ENCODE results near the gene FAM9B. TPM values are rescaled to one million over a fixed set of nuclear protein-coding genes. Genes with fewer than 3 reads are reported as not detected.

The FAM9B gene
- total RNA-seq: not detected

GRCh38 chrX:9033989-9034388 is at the start of gene FAM9B:
FAM9B (minus strand) TSS chrX:9034127; CDS start chrX:9032986, 1,141 bp downstream.
- no peaks in the 10 kb centered on the region for H3K9me3 Mint-ChIP-seq
- H3K27ac Mint-ChIP-seq: no peak within 1 kb of the TSS
- H3K36me3 Mint-ChIP-seq: no peaks in the 10 kb centered on the region
- ATAC-seq (no peak), DNase-seq (ENCODE audit: low spot score in 2 of 2) (no peak)

GRCh38 chrX:9081271-9081670 is 47.3 kb upstream of the FAM9B start:
- H3K9me3 Mint-ChIP-seq: peaks cover 4 to 8% of the 10 kb centered on the region in 2 donors
- no peak overlapping the region for H3K27ac Mint-ChIP-seq
- DNase-seq (ENCODE audit: low spot score in 2 of 2): no peak
- no peaks in the 10 kb centered on the region for H3K36me3 Mint-ChIP-seq
- no peak for ATAC-seq

DNA sequence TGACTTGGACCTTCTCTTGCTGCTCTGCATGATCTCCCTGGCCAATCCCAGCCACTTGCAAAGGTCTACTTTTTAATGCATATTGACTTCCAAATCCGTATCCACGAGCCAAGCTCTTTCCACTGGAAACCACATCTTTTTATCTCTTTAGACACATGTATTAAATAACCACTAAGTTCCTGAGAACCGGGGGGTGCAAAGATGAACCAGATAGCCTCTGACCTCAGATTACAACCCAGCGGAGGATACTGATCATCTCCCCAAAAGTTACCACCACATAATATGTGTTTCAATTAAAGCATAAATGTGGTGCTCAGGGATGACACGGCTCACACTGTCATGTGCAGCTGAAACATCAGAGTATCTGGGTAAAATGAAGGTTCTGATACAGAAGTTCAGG is 40.4 kb upstream of the FAM9B start:
- no peak for DNase-seq (ENCODE audit: low spot score in 2 of 2)
- Mint-ChIP-seq H3K9me3 (peaks cover 0 to 1% of the 10 kb centered on the region in 2 donors), H3K36me3 (no peaks in the 10 kb centered on the region), H3K27ac (no peak overlapping the region)
- ATAC-seq: no peak

GRCh38 chrX:9072281-9072680 is 38.4 kb upstream of the FAM9B start:
- DNase-seq (ENCODE audit: low spot score in 2 of 2) (no peak), ATAC-seq (no peak)
- H3K27ac Mint-ChIP-seq: peak overlapping the region in 1 of 2 donors; percentile 39
- H3K9me3 Mint-ChIP-seq: no peaks in the 10 kb centered on the region
- H3K36me3 Mint-ChIP-seq: no peaks in the 10 kb centered on the region

DNA sequence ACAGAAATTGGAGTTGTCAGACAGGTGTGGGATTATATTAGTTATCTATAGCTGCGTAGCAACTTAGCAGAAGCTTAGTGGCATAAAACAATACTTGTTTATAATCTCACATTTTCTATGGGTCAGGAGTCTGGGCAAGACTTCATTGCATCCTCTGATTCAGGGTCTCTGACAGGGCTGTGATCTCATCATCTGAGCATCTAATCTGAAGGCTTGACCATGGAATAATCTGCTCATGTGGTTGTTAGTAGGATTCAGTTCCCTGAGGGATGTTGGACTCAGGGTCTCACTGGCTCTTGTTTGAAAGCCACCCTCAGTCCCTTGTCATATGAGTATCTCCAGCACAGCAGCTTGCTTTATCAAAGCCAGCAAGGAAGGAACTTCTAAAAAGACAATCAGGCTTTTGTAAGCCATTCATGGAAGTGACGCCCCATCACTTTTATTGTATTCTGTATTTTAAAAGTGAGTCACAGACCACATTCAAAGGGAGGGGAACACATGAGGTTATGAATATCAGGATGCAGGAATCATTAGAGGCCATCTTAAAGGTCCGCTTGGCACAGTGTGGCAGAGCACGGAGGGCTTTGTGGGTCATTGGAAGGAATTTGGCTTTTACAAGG is 37.2 kb upstream of the FAM9B start:
- H3K9me3 Mint-ChIP-seq: no peaks in the 10 kb centered on the region
- no peak overlapping the region for H3K27ac Mint-ChIP-seq

GRCh38 chrX:9069573-9069972 is 35.6 kb upstream of the FAM9B start:
- ATAC-seq: no peak
- no peak for DNase-seq (ENCODE audit: low spot score in 2 of 2)
- H3K27ac Mint-ChIP-seq: no peak overlapping the region

More for the DNA sequence above, 37.2 kb upstream of the FAM9B start:
- H3K36me3 Mint-ChIP-seq: no peaks in the 10 kb centered on the region
- ATAC-seq: no peak
- no peak for DNase-seq (ENCODE audit: low spot score in 2 of 2)

DNA sequence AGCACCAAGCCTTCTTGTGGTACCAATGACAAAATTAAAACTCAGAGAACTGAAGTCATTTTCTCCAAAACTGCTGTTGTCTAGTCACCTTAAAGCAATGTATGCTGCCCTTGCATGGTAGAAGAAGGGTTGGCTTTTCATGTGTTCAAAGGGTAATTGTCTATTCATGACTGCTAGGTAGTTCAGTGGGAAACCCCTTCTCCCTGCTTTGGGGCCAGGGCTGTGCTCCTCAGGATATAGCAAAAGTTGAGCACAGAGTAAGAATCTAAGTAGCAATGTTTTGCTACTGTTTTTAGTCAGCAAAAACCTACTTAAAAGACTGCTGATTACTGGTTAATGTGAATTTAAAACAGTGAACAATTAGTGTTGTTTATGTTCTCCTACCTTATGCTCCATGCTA is 30.8 kb upstream of the FAM9B start:
- H3K9me3 Mint-ChIP-seq: peaks cover 2 to 5% of the 10 kb centered on the region in 2 donors
- ATAC-seq: peak in 1 of 2 donors; percentile 76
- DNase-seq (ENCODE audit: low spot score in 2 of 2): no peak
- H3K27ac Mint-ChIP-seq: no peak overlapping the region
- no peaks in the 10 kb centered on the region for H3K36me3 Mint-ChIP-seq

More at GRCh38 chrX:9069573-9069972, 35.6 kb upstream of the FAM9B start:
- H3K9me3 Mint-ChIP-seq: peaks cover 0 to 5% of the 10 kb centered on the region in 2 donors
- H3K36me3 Mint-ChIP-seq: no peaks in the 10 kb centered on the region

DNA sequence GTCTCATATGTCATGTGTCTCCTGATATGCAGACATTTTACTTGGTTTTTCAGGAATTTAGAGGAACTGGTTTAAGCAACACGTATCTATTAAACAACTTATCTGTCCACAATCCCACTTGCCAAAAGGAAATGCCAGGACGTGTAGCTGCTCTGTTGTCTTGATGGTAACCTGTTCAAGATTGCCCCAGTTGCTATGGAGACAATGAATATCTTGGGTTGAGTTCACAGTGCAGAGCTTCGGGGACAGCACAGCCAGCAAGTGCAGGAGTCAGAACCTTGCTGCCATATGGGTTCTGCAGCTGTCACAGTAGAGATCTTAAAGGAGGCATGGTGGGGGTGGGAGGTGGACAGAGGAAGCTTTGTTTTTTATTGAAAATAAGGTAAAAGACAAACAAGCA is 28.7 kb upstream of the FAM9B start:
- DNase-seq (ENCODE audit: low spot score in 2 of 2) (no peak), ATAC-seq (no peak)
- Mint-ChIP-seq H3K36me3 (no peaks in the 10 kb centered on the region), H3K27ac (no peak overlapping the region), H3K9me3 (peaks cover 2 to 5% of the 10 kb centered on the region in 2 donors)

DNA sequence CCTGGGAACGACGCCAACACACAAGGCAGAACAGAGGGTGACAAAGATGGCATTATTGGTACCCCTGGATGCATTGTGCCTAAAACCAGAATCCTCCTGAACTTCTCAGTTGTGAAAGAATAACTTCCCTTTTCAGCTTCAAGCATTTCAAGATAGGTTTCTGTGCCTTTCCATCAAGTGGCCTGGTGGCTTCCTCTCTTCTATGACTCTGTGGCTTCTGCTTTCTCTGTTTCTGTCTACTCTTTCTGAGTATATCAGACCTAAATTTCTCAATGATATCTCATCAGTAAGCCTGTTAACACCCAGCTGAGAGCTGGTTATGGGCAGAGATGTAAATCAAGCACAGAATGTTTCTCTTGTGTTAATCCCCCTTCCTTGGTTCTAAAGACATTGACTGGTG is 21.4 kb upstream of the FAM9B start:
- DNase-seq (ENCODE audit: low spot score in 2 of 2): no peak
- no peak overlapping the region for H3K27ac Mint-ChIP-seq
- no peaks in the 10 kb centered on the region for H3K36me3 Mint-ChIP-seq
- ATAC-seq: no peak
- H3K9me3 Mint-ChIP-seq: no peaks in the 10 kb centered on the region

DNA sequence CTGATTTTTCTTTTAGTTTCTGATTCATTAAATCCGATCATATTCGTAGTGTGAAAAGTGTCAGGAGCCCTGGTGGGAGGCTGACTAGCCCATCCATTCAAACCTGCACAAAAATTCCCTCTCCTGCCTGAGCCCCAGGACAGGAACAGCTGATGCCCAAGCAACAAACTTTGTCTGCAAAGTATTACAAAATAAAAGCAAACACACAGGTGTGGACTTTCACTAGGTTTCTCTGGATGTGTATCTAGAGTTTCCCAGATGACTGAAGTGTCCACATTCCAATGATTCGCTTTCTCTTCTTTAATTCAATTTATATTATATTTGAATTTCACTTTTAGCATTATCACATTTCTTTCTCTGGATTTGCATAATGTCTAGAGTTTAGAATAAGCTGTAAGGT is 18.2 kb upstream of the FAM9B start:
- no peaks in the 10 kb centered on the region for H3K9me3 Mint-ChIP-seq
- no peak for DNase-seq (ENCODE audit: low spot score in 2 of 2)
- H3K27ac Mint-ChIP-seq: no peak overlapping the region

DNA sequence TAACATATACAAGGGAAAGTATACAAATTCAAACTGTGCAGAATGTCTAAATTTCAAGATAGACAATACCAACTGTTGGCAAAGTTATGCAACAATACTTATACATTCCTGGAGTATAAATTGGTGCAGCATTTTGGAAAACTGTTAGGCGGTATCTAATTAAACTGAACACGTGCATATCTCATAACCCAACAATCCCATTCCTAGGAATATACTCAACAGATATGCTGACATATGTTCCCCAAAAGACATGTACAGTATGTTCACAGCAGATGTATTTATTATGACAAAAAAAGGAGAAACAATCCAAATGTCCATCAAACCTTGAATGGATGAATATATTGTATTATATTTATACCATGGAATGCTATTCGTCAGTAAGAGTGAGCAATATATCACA is 16.4 kb upstream of the FAM9B start:
- DNase-seq (ENCODE audit: low spot score in 2 of 2) (no peak), ATAC-seq (no peak)
- H3K36me3 Mint-ChIP-seq: no peaks in the 10 kb centered on the region
- H3K9me3 Mint-ChIP-seq: no peaks in the 10 kb centered on the region
- H3K27ac Mint-ChIP-seq: no peak overlapping the region

More for the DNA sequence above, 18.2 kb upstream of the FAM9B start:
- ATAC-seq: no peak
- no peaks in the 10 kb centered on the region for H3K36me3 Mint-ChIP-seq

- no peak overlapping the region for H3K27ac Mint-ChIP-seq
- DNase-seq (ENCODE audit: low spot score in 2 of 2) (no peak), ATAC-seq (no peak)
- no peaks in the 10 kb centered on the region for H3K36me3 Mint-ChIP-seq
- H3K9me3 Mint-ChIP-seq: no peaks in the 10 kb centered on the region
These were observed 14.9 kb upstream of the FAM9B start for GRCh38 chrX:9048801-9049200.

DNA sequence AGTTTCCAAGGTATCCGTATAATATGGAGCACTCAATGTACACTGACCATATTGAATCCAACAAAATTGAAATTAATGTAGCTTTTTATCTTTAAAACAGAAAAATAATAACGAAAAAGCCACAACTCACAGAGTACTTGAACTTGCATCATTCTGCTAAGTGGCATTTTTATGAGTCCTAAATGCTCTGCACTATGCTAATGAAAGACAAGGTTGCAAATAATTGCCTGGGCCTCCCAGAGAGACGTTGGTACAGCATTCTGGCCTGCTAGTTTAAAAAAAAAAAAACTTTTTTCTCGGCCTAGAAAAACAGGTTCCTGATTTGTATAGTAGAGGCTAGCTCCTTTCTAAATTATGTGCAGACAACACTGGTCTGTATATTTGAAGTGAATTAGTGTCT is 4.3 kb upstream of the FAM9B start:
- DNase-seq (ENCODE audit: low spot score in 2 of 2) (no peak), ATAC-seq (no peak)
- Mint-ChIP-seq H3K27ac (no peak overlapping the region), H3K36me3 (no peaks in the 10 kb centered on the region), H3K9me3 (peaks cover 0 to 5% of the 10 kb centered on the region in 2 donors)

DNA sequence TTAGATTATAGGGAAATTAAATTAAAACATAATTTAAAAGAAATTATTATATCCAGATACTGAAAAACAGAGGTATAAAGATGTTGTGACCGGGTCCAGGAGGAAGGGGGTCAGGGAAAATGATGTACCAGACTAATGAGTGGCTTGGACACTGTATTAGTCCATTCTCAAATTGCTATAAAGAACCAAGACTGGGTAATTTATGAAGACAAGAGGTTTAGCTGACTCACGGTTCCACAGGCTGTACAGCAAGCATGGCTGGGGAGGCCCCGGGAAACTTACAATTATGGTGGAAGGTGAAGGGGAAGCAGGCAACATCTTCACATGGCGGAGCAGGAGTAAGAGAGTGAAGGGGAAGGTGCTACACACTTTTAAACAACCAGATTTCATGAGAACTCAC is 3.4 kb upstream of the FAM9B start:
- DNase-seq (ENCODE audit: low spot score in 2 of 2): no peak
- Mint-ChIP-seq H3K9me3 (peaks cover 0 to 5% of the 10 kb centered on the region in 2 donors), H3K27ac (no peak overlapping the region), H3K36me3 (no peaks in the 10 kb centered on the region)
- ATAC-seq: no peak

GRCh38 chrX:9033586-9033985 is 341 bp downstream of the FAM9B start:
- ATAC-seq: no peak

DNA sequence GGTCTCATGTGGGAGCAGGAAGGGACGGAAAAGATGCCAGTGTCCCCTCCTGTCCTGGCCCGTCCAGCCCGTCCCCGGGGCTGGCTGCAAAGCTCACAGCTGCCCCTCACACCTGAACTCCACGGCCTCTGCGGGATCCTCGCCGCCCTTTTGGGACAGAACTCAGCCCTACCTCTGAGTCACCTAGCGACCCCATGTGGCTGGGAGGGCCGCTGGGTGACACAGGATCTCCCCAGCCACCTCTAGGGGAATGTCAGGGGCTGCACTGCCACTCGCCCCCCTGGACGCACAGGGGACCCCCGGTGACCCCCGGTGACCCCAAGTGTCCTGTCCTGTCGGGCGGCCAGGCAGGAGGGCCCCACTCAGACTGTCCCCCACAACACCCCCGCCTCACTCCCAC is 748 bp downstream of the FAM9B start:
- Mint-ChIP-seq H3K9me3 (no peaks in the 10 kb centered on the region), H3K36me3 (no peaks in the 10 kb centered on the region), H3K27ac (no peak overlapping the region)
- ATAC-seq (no peak), DNase-seq (ENCODE audit: low spot score in 2 of 2) (no peak)

More at GRCh38 chrX:9033586-9033985, 341 bp downstream of the FAM9B start:
- no peak for DNase-seq (ENCODE audit: low spot score in 2 of 2)
- Mint-ChIP-seq H3K9me3 (no peaks in the 10 kb centered on the region), H3K27ac (no peak overlapping the region), H3K36me3 (no peaks in the 10 kb centered on the region)

DNA sequence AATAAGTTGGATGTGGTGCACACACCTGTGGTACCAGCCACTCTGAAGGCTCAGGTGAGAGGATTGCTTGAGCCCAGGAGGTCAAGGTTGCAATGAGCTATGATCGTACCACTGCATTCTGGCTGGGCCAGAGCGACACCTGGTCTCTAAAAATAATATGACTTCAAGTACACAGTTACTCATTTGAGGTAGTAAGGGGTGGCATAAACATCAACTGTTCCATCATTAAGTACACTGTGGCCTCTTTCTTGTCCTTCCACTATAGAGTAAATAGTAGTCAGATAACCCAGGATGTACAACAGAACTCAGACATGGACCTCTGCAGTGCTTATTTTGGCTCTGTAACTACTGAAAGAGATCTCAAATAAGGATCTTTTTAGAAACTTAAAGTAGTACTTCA is 10.6 kb downstream of the FAM9B start:
- ATAC-seq: peak; percentile 47 to 69
- no peaks in the 10 kb centered on the region for H3K9me3 Mint-ChIP-seq
- H3K36me3 Mint-ChIP-seq: no peaks in the 10 kb centered on the region
- DNase-seq (ENCODE audit: low spot score in 2 of 2): no peak
- no peak overlapping the region for H3K27ac Mint-ChIP-seq

- ATAC-seq (no peak), DNase-seq (ENCODE audit: low spot score in 2 of 2) (no peak)
- no peaks in the 10 kb centered on the region for H3K9me3 Mint-ChIP-seq
- no peak overlapping the region for H3K27ac Mint-ChIP-seq
- no peaks in the 10 kb centered on the region for H3K36me3 Mint-ChIP-seq
These were observed 14.8 kb downstream of the FAM9B start for GRCh38 chrX:9019151-9019550.

Measured in activated naive CD4-positive, alpha-beta T cell treated with anti-CD3 and anti-CD28 coated beads, Interleukin-2, amount 50 U/mL, for 72 hours (primary cell).